AG09309 (cell line): Measurements from ENCODE around the gene LBX2.
"Not testable (repeated sequence)": the region's sequence is repeated elsewhere in the genome, so short reads cannot be mapped to it uniquely, and the experiment has no call there.

Experiments
- DNase-seq: peaks from one replicate; pipeline ENCODE4 v3.0.0-alpha.2; 2010; ENCODE audit warnings: low read depth
- H3K4me3 ChIP-seq: 2 replicates; pipeline ENCODE4 v1.5.1; 2011; ENCODE audit warnings: mild to moderate bottlenecking, low read depth, low read length, moderate library complexity; ENCODE audit not compliant: control insufficient read depth
- CTCF ChIP-seq: IDR thresholded peaks from 2 replicates; pipeline ENCODE4 v1.5.1; 2011; ENCODE audit warnings: mild to moderate bottlenecking, low read depth, low read length, inconsistent platforms; ENCODE audit not compliant: insufficient read depth, control insufficient read depth; ENCODE audit errors: missing control alignments

Gene LBX2

GRCh38 chr2:74491648-74492544 lies 7.5 kb downstream of the LBX2 start:
- DNase-seq, result no peak
- TF ChIP-seq CTCF, result no peak
- H3K4me3 ChIP-seq, result no peak overlapping the region

- TF ChIP-seq CTCF, result no peak
- DNase-seq, result no peak
- no peak overlapping the region for H3K4me3 ChIP-seq
These were observed 9.5 kb downstream of the LBX2 start for GRCh38 chr2:74489906-74490305.

- no peak for TF ChIP-seq CTCF
- no peak overlapping the region for H3K4me3 ChIP-seq
- DNase-seq, result no peak
These were observed 10.5 kb downstream of the LBX2 start for GRCh38 chr2:74488643-74489481.

- no peak overlapping the region for H3K4me3 ChIP-seq
- no peak for TF ChIP-seq CTCF
- no peak for DNase-seq
These were observed 13.3 kb downstream of the LBX2 start for GRCh38 chr2:74486141-74486540.

GRCh38 chr2:74483675-74484164 lies 15.7 kb downstream of the LBX2 start:
- peak overlapping the region; percentile 77 for H3K4me3 ChIP-seq

GRCh38 chr2:74482801-74483674 lies 16.4 kb downstream of the LBX2 start, which contains the start of the genes CCDC142 and TTC31:
Gene CCDC142, minus strand, starts transcription at chr2:74482998. Its CDS starts 161 bp downstream, at chr2:74482837.
Gene TTC31, plus strand, starts transcription at chr2:74483081. Its CDS starts 15 bp downstream, at chr2:74483096.
- peak; percentile 90 for TF ChIP-seq CTCF
- DNase-seq, result peak; percentile 72
- peak within 1 kb of the TSS; percentile 77 for H3K4me3 ChIP-seq

More at GRCh38 chr2:74483675-74484164, 15.7 kb downstream of the LBX2 start:
- DNase-seq, result not testable (repeated sequence)
